Epithelial cell of esophagus (primary cell): ENCODE data around the gene SATL1.

Experiments used
- DNase-seq: peaks from one replicate; pipeline ENCODE4 v3.0.0; 2010; ENCODE audit warnings: low read depth
- H3K4me3 ChIP-seq: 2 replicates; pipeline ENCODE4 v1.5.1; 2011; ENCODE audit warnings: mild to moderate bottlenecking, low read length, control low read depth
- CTCF ChIP-seq: IDR thresholded peaks from 2 replicates; pipeline ENCODE4 v1.5.1; 2011; ENCODE audit warnings: low read depth, mild to moderate bottlenecking, low read length, control low read depth, inconsistent platforms; ENCODE audit not compliant: insufficient read depth; ENCODE audit errors: missing control alignments

SATL1 gene

GRCh38 chrX:85065512-85066198, 177.9 kb downstream of the SATL1 start:
- H3K4me3 ChIP-seq: no peak overlapping the region
- DNase-seq: no peak
- no peak for TF ChIP-seq CTCF

- no peak for TF ChIP-seq CTCF
- DNase-seq: peak; percentile 75
- no peak overlapping the region for H3K4me3 ChIP-seq
Measured at GRCh38 chrX:85052636-85053343, 190.8 kb downstream of the SATL1 start.

- no peak for TF ChIP-seq CTCF
- DNase-seq: peak; percentile 4
- no peak overlapping the region for H3K4me3 ChIP-seq
Measured at GRCh38 chrX:85052205-85052604, 191.4 kb downstream of the SATL1 start.

- no peak for DNase-seq
- no peak overlapping the region for H3K4me3 ChIP-seq
- no peak for TF ChIP-seq CTCF
Measured at GRCh38 chrX:85051627-85052026, 192.0 kb downstream of the SATL1 start.
